ENCODE measurements around the gene LYSMD1. TPM values are rescaled to one million over a fixed set of nuclear protein-coding genes. Genes with fewer than 3 reads are reported as not detected.

The LYSMD1 gene
- total RNA-seq, 1 donor from 2014 or later = 5.4 TPM

- ATAC-seq (ENCODE audit: low read depth) (no peak), DNase-seq (no peak)
- Mint-ChIP-seq H3K27ac (no peak overlapping the region), H3K27me3 (no peaks in the 10 kb centered on the region), H3K4me3 (no peak overlapping the region), H3K4me1 (peaks cover 34% of the 10 kb centered on the region), H3K36me3 (ENCODE audit: low read depth) (peaks cover 41% of the 10 kb centered on the region), H3K9me3 (no peaks in the 10 kb centered on the region)
- intact Hi-C loops (cut with micrococcal nuclease) = no loop called here
- POLR2A ChIA-PET = interaction anchor here (0.6 kb wide), 1 partner anchor 846 kb away, joined by 5 read pairs; no protein-coding TSS in a partner anchor
- TF ChIP-seq CTCF (IDR thresholded peaks at IDR 0.05) = no peak
- CTCF ChIA-PET = no interaction called here
Observed at GRCh38 chr1:151187205-151187604, 21.5 kb upstream of the LYSMD1 start.

GRCh38 chr1:151184211-151184610 is 18.5 kb upstream of the LYSMD1 start:
- no peak overlapping the region for H3K27ac Mint-ChIP-seq
- H3K4me3 Mint-ChIP-seq = no peak overlapping the region
- peaks cover 62% of the 10 kb centered on the region for H3K36me3 Mint-ChIP-seq (ENCODE audit: low read depth)
- TF ChIP-seq CTCF (IDR thresholded peaks at IDR 0.05) = no peak
- ChIA-PET POLR2A (interaction anchor here (0.6 to 1.2 kb wide), 2 partner anchors 11 to 732 kb away, joined by 3 to 4 read pairs; no protein-coding TSS in a partner anchor), CTCF (no interaction called here)
- no peak for DNase-seq
- H3K27me3 Mint-ChIP-seq = no peaks in the 10 kb centered on the region
- H3K4me1 Mint-ChIP-seq = peaks cover 22% of the 10 kb centered on the region
- H3K9me3 Mint-ChIP-seq = no peaks in the 10 kb centered on the region
- intact Hi-C loops (cut with micrococcal nuclease) = no loop called here
- ATAC-seq (ENCODE audit: low read depth) = no peak

- Mint-ChIP-seq H3K27me3 (no peaks in the 10 kb centered on the region), H3K4me3 (no peak overlapping the region), H3K4me1 (no peaks in the 10 kb centered on the region), H3K9me3 (no peaks in the 10 kb centered on the region), H3K36me3 (ENCODE audit: low read depth) (peaks cover 81% of the 10 kb centered on the region), H3K27ac (no peak overlapping the region)
- ChIA-PET POLR2A (interaction anchor here (1.9 kb wide), 1 partner anchor 19 kb away, joined by 11 read pairs; the partner anchor contains the start of gene TNFAIP8L2), CTCF (no interaction called here)
- TF ChIP-seq CTCF (IDR thresholded peaks at IDR 0.05) = no peak
- intact Hi-C loops (cut with micrococcal nuclease) = no loop called here
- ATAC-seq (ENCODE audit: low read depth) (no peak), DNase-seq (no peak)
Observed at GRCh38 chr1:151176514-151177045, 10.9 kb upstream of the LYSMD1 start.

- H3K27me3 Mint-ChIP-seq = no peaks in the 10 kb centered on the region
- ChIA-PET CTCF (no interaction called here), POLR2A (interaction anchor here (1.0 kb wide), 1 partner anchor 14 kb away, joined by 6 read pairs; the partner anchor contains the start of gene VPS72)
- TF ChIP-seq CTCF (IDR thresholded peaks at IDR 0.05) = no peak
- DNase-seq = no peak
- no peak within 1 kb of the TSS for H3K27ac Mint-ChIP-seq
- H3K4me3 Mint-ChIP-seq = no peak within 1 kb of the TSS
- intact Hi-C loops (cut with micrococcal nuclease) = no loop called here
- peaks cover 81% of the 10 kb centered on the region for H3K36me3 Mint-ChIP-seq (ENCODE audit: low read depth)
- ATAC-seq (ENCODE audit: low read depth) = peak; percentile 81
- H3K9me3 Mint-ChIP-seq = no peaks in the 10 kb centered on the region
- no peaks in the 10 kb centered on the region for H3K4me1 Mint-ChIP-seq
Observed at GRCh38 chr1:151175863-151176262, 10.2 kb upstream of the LYSMD1 start, which contains the start of gene TMOD4. TSS of gene TMOD4 (minus strand) at chr1:151175981. CDS start at chr1:151174875, 1,106 bp downstream.

- H3K9me3 Mint-ChIP-seq = no peaks in the 10 kb centered on the region
- intact Hi-C loops (cut with micrococcal nuclease) = no loop called here
- CTCF ChIA-PET = no interaction called here
- H3K27me3 Mint-ChIP-seq = no peaks in the 10 kb centered on the region
- peaks cover 81% of the 10 kb centered on the region for H3K36me3 Mint-ChIP-seq (ENCODE audit: low read depth)
- no peak for DNase-seq
- H3K4me3 Mint-ChIP-seq = no peak overlapping the region
- H3K4me1 Mint-ChIP-seq = no peaks in the 10 kb centered on the region
- no peak overlapping the region for H3K27ac Mint-ChIP-seq
- ATAC-seq (ENCODE audit: low read depth) = no peak
- no peak for TF ChIP-seq CTCF (IDR thresholded peaks at IDR 0.05)
- POLR2A ChIA-PET = interaction anchor here (1.0 kb wide), 1 partner anchor 14 kb away, joined by 6 read pairs; the partner anchor contains the start of gene VPS72
Observed at GRCh38 chr1:151175041-151175741, 9.5 kb upstream of the LYSMD1 start.
